Measurements from ENCODE around the gene PCBP3. TPM values are rescaled to one million over a fixed set of nuclear protein-coding genes. Genes with fewer than 3 reads are reported as not detected.

The PCBP3 gene
- total RNA-seq, 1 experiment from 2014 or later, result 10.9 TPM

- H3K27me3 ChIP-seq (ENCODE audit: insufficient read depth, low read length), result no peaks in the 10 kb centered on the region
- H3K9me3 Mint-ChIP-seq, result peaks cover 4 to 6% of the 10 kb centered on the region in 2 experiments; a peak in 3 of 5 replicates
- H4K8ac ChIP-seq (replicated peaks; ENCODE audit: insufficient read length, low read depth, low read length), result no peak overlapping the region
- H3K4me1 ChIP-seq (ENCODE audit: insufficient read depth, low read length), result no peaks in the 10 kb centered on the region
- no peaks in the 10 kb centered on the region for H3K79me1 ChIP-seq (ENCODE audit: insufficient read depth, low read depth, low read length, poor library complexity, severe bottlenecking)
- H3K9ac ChIP-seq (ENCODE audit: extremely low read depth, insufficient read length, low read length), result no peak overlapping the region
- H2BK20ac ChIP-seq (ENCODE audit: low read depth, low read length, poor library complexity, severe bottlenecking), result no peak overlapping the region
- no peak overlapping the region for H3T11ph ChIP-seq (ENCODE audit: low read length)
- H3K56ac ChIP-seq (ENCODE audit: insufficient read length, low read depth, low read length), result no peak overlapping the region
- no peak overlapping the region for H3K27ac Mint-ChIP-seq
- no peak overlapping the region for H3K27ac ChIP-seq (ENCODE audit: insufficient read length, low read depth, low read length)
- peaks cover 5 to 9% (median 5%) of the 10 kb centered on the region in 3 experiments; a peak in 3 of 7 replicates for H3K36me3 Mint-ChIP-seq (ENCODE audit: insufficient read depth in 1 of 3, low read depth in 3 of 3)
- peaks cover 0 to 2% of the 10 kb centered on the region in 2 experiments; a peak in 2 of 4 replicates for H3K4me1 Mint-ChIP-seq
- no peak overlapping the region for H2BK5ac ChIP-seq (ENCODE audit: insufficient read length, low read length)
- H3K9me3 ChIP-seq (ENCODE audit: control insufficient read depth, low read depth, low read length), result no peaks in the 10 kb centered on the region
- no peak overlapping the region for H3K4me2 ChIP-seq (ENCODE audit: insufficient read depth, insufficient read length, low read length)
- no peaks in the 10 kb centered on the region for H3K23me2 ChIP-seq (ENCODE audit: insufficient read length, low read depth, low read length, poor library complexity, severe bottlenecking)
- no peak overlapping the region for H2BK12ac ChIP-seq (ENCODE audit: insufficient read length, low read depth, low read length)
- peaks cover 36% of the 10 kb centered on the region for H3K27me3 Mint-ChIP-seq (ENCODE audit: low read depth)
- H3K79me2 ChIP-seq (ENCODE audit: insufficient read depth, low read length), result no peaks in the 10 kb centered on the region
- DNase-seq, result no peak
- no peak overlapping the region for H3K18ac ChIP-seq (ENCODE audit: insufficient read length, low read depth, low read length)
- H4K5ac ChIP-seq (ENCODE audit: insufficient read length, low read depth, low read length), result no peak overlapping the region
- H2BK15ac ChIP-seq (ENCODE audit: low read depth, low read length), result no peak overlapping the region
- H2BK120ac ChIP-seq (ENCODE audit: low read depth, low read length, poor library complexity, severe bottlenecking), result no peak overlapping the region
- H2AFZ ChIP-seq (ENCODE audit: low read length), result no peak overlapping the region
- no peak overlapping the region for H3K4me3 Mint-ChIP-seq
- H2AK5ac ChIP-seq (ENCODE audit: insufficient read length, low read length), result no peak overlapping the region
- WGBS (ENCODE audit: extremely low coverage, insufficient read length, low lambda C conversion rate), result no CpG with 5 or more reads among the region's 3 CpGs
- no peaks in the 10 kb centered on the region for H4K20me1 ChIP-seq (ENCODE audit: control insufficient read depth, insufficient read depth, insufficient read length)
- H3K23ac ChIP-seq (ENCODE audit: insufficient read length, low read depth, low read length), result no peak overlapping the region
- H4K91ac ChIP-seq (ENCODE audit: insufficient read length, low read depth, low read length), result no peak overlapping the region
- TF ChIP-seq, protein P1, sequence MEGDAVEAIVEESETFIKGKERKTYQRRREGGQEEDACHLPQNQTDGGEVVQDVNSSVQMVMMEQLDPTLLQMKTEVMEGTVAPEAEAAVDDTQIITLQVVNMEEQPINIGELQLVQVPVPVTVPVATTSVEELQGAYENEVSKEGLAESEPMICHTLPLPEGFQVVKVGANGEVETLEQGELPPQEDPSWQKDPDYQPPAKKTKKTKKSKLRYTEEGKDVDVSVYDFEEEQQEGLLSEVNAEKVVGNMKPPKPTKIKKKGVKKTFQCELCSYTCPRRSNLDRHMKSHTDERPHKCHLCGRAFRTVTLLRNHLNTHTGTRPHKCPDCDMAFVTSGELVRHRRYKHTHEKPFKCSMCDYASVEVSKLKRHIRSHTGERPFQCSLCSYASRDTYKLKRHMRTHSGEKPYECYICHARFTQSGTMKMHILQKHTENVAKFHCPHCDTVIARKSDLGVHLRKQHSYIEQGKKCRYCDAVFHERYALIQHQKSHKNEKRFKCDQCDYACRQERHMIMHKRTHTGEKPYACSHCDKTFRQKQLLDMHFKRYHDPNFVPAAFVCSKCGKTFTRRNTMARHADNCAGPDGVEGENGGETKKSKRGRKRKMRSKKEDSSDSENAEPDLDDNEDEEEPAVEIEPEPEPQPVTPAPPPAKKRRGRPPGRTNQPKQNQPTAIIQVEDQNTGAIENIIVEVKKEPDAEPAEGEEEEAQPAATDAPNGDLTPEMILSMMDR (conservative IDR thresholded peaks at IDR 0.05), result no peak
- H3K14ac ChIP-seq (ENCODE audit: insufficient read depth, low read length), result no peak overlapping the region
- no peak overlapping the region for H3K4ac ChIP-seq (ENCODE audit: low read depth, low read length)
These were observed 292.1 kb downstream of the PCBP3 start for GRCh38 chr21:45935628-45936027.
